Panc1 (cell line): ENCODE measurements around the gene GNPDA2.
"Not testable (repeated sequence)": the region's sequence is repeated elsewhere in the genome, so short reads cannot be mapped to it uniquely, and the experiment has no call there.

Source experiments
- CTCF ChIP-seq: fragments of 450-650 bp; IDR thresholded peaks from 2 replicates; pipeline ENCODE4 v1.5.1; 2017; ENCODE audit warnings: mild to moderate bottlenecking
- POLR2AphosphoS5 ChIP-seq: IDR thresholded peaks from 2 replicates; pipeline ENCODE4 v1.6.1; 2012; ENCODE audit warnings: mild to moderate bottlenecking, low read depth, low read length, moderate library complexity
- REST ChIP-seq, 2 experiments: IDR thresholded peaks; 2 replicates each; pipeline ENCODE4 v1.6.1; 2011 to 2012; ENCODE audit warnings: low read depth in 2 of 2, control low read depth in 1 of 2, low read length in 1 of 2, mild to moderate bottlenecking in 1 of 2, moderate library complexity in 1 of 2; ENCODE audit not compliant: insufficient read depth in 1 of 2

- TF ChIP-seq CTCF; POLR2AphosphoS5; REST (IDR thresholded peaks at IDR 0.05; ENCODE audit: insufficient read depth in 1 of 2, low read depth in 2 of 2, low read length in 1 of 2): not testable (repeated sequence)
Observed at GRCh38 chr4:44728694-44729093, 2.3 kb upstream of the GNPDA2 start.
